22Rv1 (cell line): ENCODE data around the gene TM4SF18.
A peak's percentile ranks its signal among the peaks of the same experiment; 100 is the strongest.

Source experiments
- H3K27ac ChIP-seq: fragments of 450-650 bp; 2 replicates; pipeline ENCODE4 v1.5.1; 2017
- CTCF ChIP-seq: fragments of 450-650 bp; IDR thresholded peaks from 2 replicates; pipeline ENCODE4 v1.5.1; 2017; ENCODE audit warnings: mild to moderate bottlenecking
- ZFX ChIP-seq: fragments of 450-650 bp; IDR thresholded peaks from 2 replicates; pipeline ENCODE4 v1.6.1; 2017; ENCODE audit warnings: antibody characterized with exemption, borderline replicate concordance

Gene TM4SF18

GRCh38 chr3:149313542-149313941 is 19.9 kb downstream of the TM4SF18 start:
- TF ChIP-seq CTCF (no peak), ZFX (no peak)
- no peak overlapping the region for H3K27ac ChIP-seq

- no peak overlapping the region for H3K27ac ChIP-seq
- TF ChIP-seq CTCF (no peak), ZFX (no peak)
These were observed 22.5 kb downstream of the TM4SF18 start for GRCh38 chr3:149310796-149311534.

- H3K27ac ChIP-seq = no peak overlapping the region
- TF ChIP-seq CTCF (no peak), ZFX (no peak)
These were observed 26.0 kb downstream of the TM4SF18 start for GRCh38 chr3:149307435-149307783.

- no peak overlapping the region for H3K27ac ChIP-seq
- TF ChIP-seq CTCF (no peak), ZFX (no peak)
These were observed 26.5 kb downstream of the TM4SF18 start for GRCh38 chr3:149306751-149307434.

- H3K27ac ChIP-seq = no peak overlapping the region
- no peak for TF ChIP-seq ZFX
- no peak for TF ChIP-seq CTCF
These were observed 28.1 kb downstream of the TM4SF18 start for GRCh38 chr3:149305376-149305775.

GRCh38 chr3:149299938-149300801 is 33.3 kb downstream of the TM4SF18 start:
- H3K27ac ChIP-seq = 0 out of 2 replicates have a peak overlapping the region, but pooled peaks have one; percentile 16
- no peak for TF ChIP-seq CTCF
